HCT116 (cell line): ENCODE results near the gene HS6ST1. TPM values are rescaled to one million over a fixed set of nuclear protein-coding genes. Genes with fewer than 3 reads are reported as not detected.

ENCODE experiments used
- ATAC-seq: fragments of 200-7000 bp; cut with Tn5 transposase; 2 replicates; pipeline ENCODE4 v1.9.1; 2020; ENCODE audit warnings: mild to moderate bottlenecking, moderate library complexity
- BruUV-seq: library from RNA; stranded (reverse); fragments of 400-500 nt; replicated peaks from 2 replicates; lab custom pipeline; 2021; lab: Mats Ljungman, UMichigan
- CTCF ChIA-PET: fragments of 300-600 bp; sonication (Branson Sonifier 250); formaldehyde crosslinking; loops from one replicate; lab custom pipeline; 2021; ENCODE audit warnings: antibody characterized with exemption; lab: Charles Lee
- POLR2A ChIA-PET: fragments of 300-600, 350-600 bp; sonication (Branson Sonifier 250); formaldehyde crosslinking; loops from one replicate; lab custom pipeline; 2021; ENCODE audit warnings: antibody characterized with exemption; lab: Charles Lee
- RAD21 ChIA-PET, 2 experiments: fragments of 300-600 bp; sonication (Branson Sonifier 250); formaldehyde crosslinking; loops; one replicate each; lab custom pipeline; 2023; ENCODE audit warnings: low total read pairs in 2 of 2; ENCODE audit not compliant: uncharacterized antibody in 2 of 2, unreplicated experiment in 2 of 2, low non-redundant PET in 1 of 2; lab: Charles Lee
- DNase-seq: peaks from one replicate; pipeline ENCODE4 v3.0.0-alpha.2; 2010; ENCODE audit warnings: low read depth, low spot score
- H2AFZ ChIP-seq: fragments of 200-600 bp; shearing (Covaris generic), sonication (generic); 2 replicates; pipeline ENCODE4 v1.6.1; 2017; ENCODE audit warnings: low read depth, mixed run types, mixed read lengths, antibody characterized with exemption, low read length; ENCODE audit not compliant: poor library complexity, severe bottlenecking
- H3K27ac ChIP-seq: 2 replicates; pipeline ENCODE4 v1.5.1; 2012; ENCODE audit warnings: low read depth, low read length
- H3K27me3 ChIP-seq: fragments of 200-600 bp; sonication (generic); 2 replicates; pipeline ENCODE4 v1.6.1; 2016; ENCODE audit warnings: mixed run types, low read length, mixed read lengths; ENCODE audit not compliant: insufficient read depth
- H3K36me3 ChIP-seq, 2 experiments: fragments of 200-500 bp in 1 of 2; fragments of 200-600 bp in 1 of 2; sonication (Bioruptor generic) in 1 of 2; sonication (generic) in 1 of 2; 2 replicates each; pipeline versions ENCODE4 v1.5.1 to v1.6.1; 2014 to 2016; ENCODE audit warnings: low read length in 2 of 2, inconsistent platforms in 1 of 2, mixed read lengths in 1 of 2, mixed run types in 1 of 2; ENCODE audit not compliant: insufficient read depth in 2 of 2, control insufficient read depth in 1 of 2
- H3K4me1 ChIP-seq, 2 experiments: fragments of 200-600 bp in 1 of 2; sonication (generic) in 1 of 2; 2 replicates each; pipeline versions ENCODE4 v1.5.1 to v1.6.1; 2012 to 2017; ENCODE audit warnings: low read length in 2 of 2, inconsistent platforms in 1 of 2, mild to moderate bottlenecking in 1 of 2, mixed read lengths in 1 of 2, mixed run types in 1 of 2, moderate library complexity in 1 of 2; ENCODE audit not compliant: insufficient read depth in 2 of 2, control insufficient read depth in 1 of 2
- H3K4me2 ChIP-seq: fragments of 200-600 bp; sonication (generic); 2 replicates; pipeline ENCODE4 v1.6.1; 2017; ENCODE audit warnings: mixed run types, low read length, mixed read lengths
- H3K4me3 ChIP-seq, 2 experiments: fragments of 200-600 bp in 1 of 2; sonication (generic) in 1 of 2; replicated peaks in 1 of 2; 2 replicates each; pipeline ENCODE4 v1.5.1; 2011 to 2016; ENCODE audit warnings: low read length in 2 of 2, control low read depth in 1 of 2, low read depth in 1 of 2, mild to moderate bottlenecking in 1 of 2, mixed read lengths in 1 of 2, mixed run types in 1 of 2
- H3K79me2 ChIP-seq: fragments of 200-600 bp; sonication (generic); 2 replicates; pipeline ENCODE4 v1.6.1; 2017; ENCODE audit warnings: mild to moderate bottlenecking, mixed run types, low read length, moderate library complexity, mixed read lengths; ENCODE audit not compliant: insufficient read depth
- H3K9ac ChIP-seq: fragments of 200-600 bp; sonication (generic); 2 replicates; pipeline ENCODE4 v1.6.1; 2016; ENCODE audit warnings: low read length, mixed read lengths
- H3K9me2 ChIP-seq: fragments of 200-600 bp; sonication (generic), shearing (Covaris generic); 2 replicates; pipeline ENCODE4 v1.6.1; 2017; ENCODE audit warnings: mixed run types, mild to moderate bottlenecking, moderate library complexity; ENCODE audit not compliant: insufficient read depth
- H3K9me3 ChIP-seq, 2 experiments: fragments of 200-500 bp in 1 of 2; fragments of 200-600 bp in 1 of 2; sonication (Bioruptor generic) in 1 of 2; sonication (generic) in 1 of 2; 2 replicates each; pipeline ENCODE4 v1.6.1; 2014 to 2017; ENCODE audit warnings: low read length in 2 of 2, mixed read lengths in 2 of 2, inconsistent platforms in 1 of 2, low read depth in 1 of 2, mild to moderate bottlenecking in 1 of 2, mixed run types in 1 of 2, moderate library complexity in 1 of 2; ENCODE audit not compliant: control insufficient read depth in 1 of 2, insufficient read depth in 1 of 2
- H4K20me1 ChIP-seq: fragments of 200-600 bp; sonication (generic), shearing (Covaris generic); 2 replicates; pipeline ENCODE4 v1.6.1; 2017; ENCODE audit warnings: mixed run types, mild to moderate bottlenecking, moderate library complexity; ENCODE audit not compliant: insufficient read depth
- CBX3 ChIP-seq: IDR thresholded peaks from 2 replicates; pipeline ENCODE4 v1.6.1; 2012; ENCODE audit warnings: low read depth
- CEBPB ChIP-seq: IDR thresholded peaks from 2 replicates; pipeline ENCODE4 v1.6.1; 2012; ENCODE audit warnings: low read depth
- ELF1 ChIP-seq: IDR thresholded peaks from 2 replicates; pipeline ENCODE4 v1.6.1; 2012; ENCODE audit warnings: low read depth, borderline replicate concordance
- EZH2phosphoT487 ChIP-seq: fragments of 200-600 bp; IDR thresholded peaks from 2 replicates; pipeline ENCODE4 v1.6.1; 2018; ENCODE audit warnings: antibody characterized with exemption, borderline replicate concordance
- FOSL1 ChIP-seq: IDR thresholded peaks from 2 replicates; pipeline ENCODE4 v1.6.1; 2012; ENCODE audit warnings: low read depth
- JUND ChIP-seq: IDR thresholded peaks from 2 replicates; pipeline ENCODE4 v1.6.1; 2012
- POLR2A ChIP-seq: IDR thresholded peaks from 2 replicates; pipeline ENCODE4 v1.7.0; 2011; ENCODE audit warnings: borderline replicate concordance; ENCODE audit not compliant: insufficient read depth, insufficient read length; ENCODE audit errors: extremely low read depth
- RAD21 ChIP-seq: IDR thresholded peaks from 2 replicates; pipeline ENCODE4 v1.6.1; 2012; ENCODE audit warnings: low read depth, mild to moderate bottlenecking
- REST ChIP-seq: IDR thresholded peaks from 2 replicates; pipeline ENCODE4 v1.6.1; 2012; ENCODE audit warnings: low read depth
- SIN3A ChIP-seq: IDR thresholded peaks from 2 replicates; pipeline ENCODE4 v1.6.1; 2012; ENCODE audit warnings: low read depth
- SP1 ChIP-seq: IDR thresholded peaks from 2 replicates; pipeline ENCODE4 v1.6.1; 2012; ENCODE audit warnings: low read depth
- TCF7L2 ChIP-seq: IDR thresholded peaks from 2 replicates; pipeline ENCODE4 v1.7.0; 2011; ENCODE audit warnings: borderline replicate concordance, inconsistent platforms; ENCODE audit not compliant: insufficient read depth, insufficient read length; ENCODE audit errors: extremely low read depth
- ZBTB33 ChIP-seq: IDR thresholded peaks from 2 replicates; pipeline ENCODE4 v1.6.1; 2011; ENCODE audit warnings: mild to moderate bottlenecking, low read length, moderate library complexity; ENCODE audit not compliant: insufficient replicate concordance; ENCODE audit errors: extremely low read depth
- intact Hi-C: fragments of 100-400 bp; cut with micrococcal nuclease; formaldehyde crosslinking; loops from 2 replicates; pipeline ENCODE4 v1.10.0; 2022
- total RNA-seq: library from RNA; stranded (reverse); gene quantifications from one replicate; pipeline ENCODE4 v1.2.1, GENCODE V29; 2021; ENCODE audit not compliant: unreplicated experiment
- TF ChIP-seq, protein P1 (sequence below), 3 experiments: fragments of 200-600 bp in 1 of 3; sonication (generic) in 1 of 3; IDR thresholded peaks in 2 of 3; conservative IDR thresholded peaks in 1 of 3; 2 replicates each; pipeline ENCODE4 v1.5.1; 2012 to 2017; ENCODE audit warnings: low read depth in 2 of 3, low read length in 2 of 3, antibody characterized with exemption in 1 of 3, borderline replicate concordance in 1 of 3, control low read depth in 1 of 3, mild to moderate bottlenecking in 1 of 3, mixed read lengths in 1 of 3, mixed run types in 1 of 3, moderate library complexity in 1 of 3; ENCODE audit not compliant: insufficient read depth in 1 of 3
- TF ChIP-seq, protein P2 (sequence below): IDR thresholded peaks from 2 replicates; pipeline ENCODE4 v1.6.1; 2012

Gene HS6ST1
- total RNA-seq, 1 experiment from 2014 or later, result 35.0 TPM

DNA sequence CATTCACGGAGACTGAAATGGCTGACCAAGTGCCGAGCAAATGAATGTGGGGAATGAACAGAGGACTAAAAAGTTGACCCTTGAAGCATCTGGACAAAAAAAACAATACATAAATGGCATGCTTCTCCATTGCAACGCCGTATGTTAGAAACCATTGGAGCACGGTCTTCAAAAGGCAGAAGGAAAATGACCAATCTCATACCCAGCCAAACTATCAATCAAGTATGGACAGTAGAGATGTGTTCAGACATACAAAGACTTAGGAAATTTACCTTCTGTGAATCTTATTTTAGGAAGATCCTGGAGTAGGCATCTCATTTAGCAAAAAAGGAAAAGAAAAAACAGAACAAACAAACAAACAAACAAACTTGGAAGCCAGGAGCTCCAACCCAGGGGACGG, 44.5 kb downstream of the HS6ST1 start (continued):
- TF ChIP-seq REST (no peak), SP1 (no peak), SIN3A (no peak), EZH2phosphoT487 (no peak)
- TF ChIP-seq, protein P1, sequence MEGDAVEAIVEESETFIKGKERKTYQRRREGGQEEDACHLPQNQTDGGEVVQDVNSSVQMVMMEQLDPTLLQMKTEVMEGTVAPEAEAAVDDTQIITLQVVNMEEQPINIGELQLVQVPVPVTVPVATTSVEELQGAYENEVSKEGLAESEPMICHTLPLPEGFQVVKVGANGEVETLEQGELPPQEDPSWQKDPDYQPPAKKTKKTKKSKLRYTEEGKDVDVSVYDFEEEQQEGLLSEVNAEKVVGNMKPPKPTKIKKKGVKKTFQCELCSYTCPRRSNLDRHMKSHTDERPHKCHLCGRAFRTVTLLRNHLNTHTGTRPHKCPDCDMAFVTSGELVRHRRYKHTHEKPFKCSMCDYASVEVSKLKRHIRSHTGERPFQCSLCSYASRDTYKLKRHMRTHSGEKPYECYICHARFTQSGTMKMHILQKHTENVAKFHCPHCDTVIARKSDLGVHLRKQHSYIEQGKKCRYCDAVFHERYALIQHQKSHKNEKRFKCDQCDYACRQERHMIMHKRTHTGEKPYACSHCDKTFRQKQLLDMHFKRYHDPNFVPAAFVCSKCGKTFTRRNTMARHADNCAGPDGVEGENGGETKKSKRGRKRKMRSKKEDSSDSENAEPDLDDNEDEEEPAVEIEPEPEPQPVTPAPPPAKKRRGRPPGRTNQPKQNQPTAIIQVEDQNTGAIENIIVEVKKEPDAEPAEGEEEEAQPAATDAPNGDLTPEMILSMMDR (IDR thresholded peaks at IDR 0.05 in 2 of 3, conservative IDR thresholded peaks at IDR 0.05 in 1 of 3; ENCODE audit: borderline replicate concordance in 1 of 3, insufficient read depth in 1 of 3, low read depth in 2 of 3, low read length in 2 of 3), result no peak

- no peak overlapping the region for H3K27ac ChIP-seq
- ChIA-PET RAD21 (no interaction called here), POLR2A (no interaction called here), CTCF (no interaction called here)
- H3K9ac ChIP-seq, result no peak overlapping the region
- DNase-seq (no peak), ATAC-seq (no peak)
- no peaks in the 10 kb centered on the region for H3K27me3 ChIP-seq
- H3K4me3 ChIP-seq, result no peak overlapping the region
- no peaks in the 10 kb centered on the region for H4K20me1 ChIP-seq
- no peak overlapping the region for H3K4me2 ChIP-seq
- H3K36me3 ChIP-seq, result peaks cover 3% of the 10 kb centered on the region in 2 experiments; a peak in 2 of 4 replicates
- peaks cover 7 to 9% of the 10 kb centered on the region in 2 experiments; a peak in 2 of 4 replicates for H3K9me3 ChIP-seq
- no peaks in the 10 kb centered on the region for H3K4me1 ChIP-seq
- H3K9me2 ChIP-seq, result no peaks in the 10 kb centered on the region
- BruUV-seq, result no TSS peak
- intact Hi-C loops, result no loop called here
- no peaks in the 10 kb centered on the region for H3K79me2 ChIP-seq
- no peak for TF ChIP-seq CEBPB
- TF ChIP-seq EZH2phosphoT487, result no peak
- no peak for TF ChIP-seq ELF1
- TF ChIP-seq SP1, result no peak
- TF ChIP-seq CBX3, result no peak
- no peak for TF ChIP-seq RAD21
- no peak for TF ChIP-seq TCF7L2
- no peak for TF ChIP-seq FOSL1
- TF ChIP-seq JUND, result no peak
- no peak for TF ChIP-seq ZBTB33
- TF ChIP-seq POLR2A, result no peak
- TF ChIP-seq, protein P2, sequence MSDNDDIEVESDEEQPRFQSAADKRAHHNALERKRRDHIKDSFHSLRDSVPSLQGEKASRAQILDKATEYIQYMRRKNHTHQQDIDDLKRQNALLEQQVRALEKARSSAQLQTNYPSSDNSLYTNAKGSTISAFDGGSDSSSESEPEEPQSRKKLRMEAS, result no peak
- no peak overlapping the region for H2AFZ ChIP-seq
These were observed 45.1 kb downstream of the HS6ST1 start for GRCh38 chr2:128273469-128274081.
